HEK293 (cell line): ENCODE data around the gene EDEM3.

Experiments
- CTCF ChIA-PET: fragments of 350-600 bp; formaldehyde crosslinking; extraction: SDS; loops from one replicate; lab custom pipeline; 2021; ENCODE audit warnings: antibody characterized with exemption; lab: Yijun Ruan, JAX
- POLR2A ChIA-PET: fragments of 300-600 bp; formaldehyde crosslinking; extraction: SDS; loops from one replicate; lab custom pipeline; 2020; ENCODE audit warnings: antibody characterized with exemption, inconsistent platforms; lab: Yijun Ruan, JAX
- H3K27ac ChIP-seq: fragments of 200-500 bp; sonication (Bioruptor generic); 2 replicates; pipeline ENCODE4 v1.5.1; 2014; ENCODE audit warnings: low read depth, low read length, control low read depth, inconsistent platforms; ENCODE audit errors: extremely low read depth
- H3K36me3 ChIP-seq, 2 experiments: fragments of 200-500 bp in 1 of 2; sonication (Bioruptor generic) in 1 of 2; 1 replicate in 1 of 2; 2 replicates in 1 of 2; pipeline ENCODE4 v1.5.1; 2014 to 2017; ENCODE audit warnings: inconsistent platforms in 2 of 2, low read length in 2 of 2; ENCODE audit not compliant: control insufficient read depth in 2 of 2, insufficient read depth in 1 of 2
- H3K4me1 ChIP-seq: fragments of 200-500 bp; sonication (Bioruptor generic); 2 replicates; pipeline ENCODE4 v1.5.1; 2014; ENCODE audit warnings: mild to moderate bottlenecking, low read length, inconsistent platforms; ENCODE audit not compliant: control insufficient read depth, insufficient read depth
- H3K4me3 ChIP-seq: 2 replicates; pipeline ENCODE4 v1.5.1; 2011; ENCODE audit warnings: low read depth, mild to moderate bottlenecking, control low read depth, low read length, moderate library complexity
- H3K9me3 ChIP-seq: fragments of 200-500 bp; sonication (Bioruptor generic); 2 replicates; pipeline ENCODE4 v1.5.1; 2014; ENCODE audit warnings: low read depth, low read length, inconsistent platforms; ENCODE audit not compliant: control insufficient read depth, insufficient read depth
- FEZF1 ChIP-seq: fragments of 450-650 bp; formaldehyde crosslinking; IDR thresholded peaks from 2 replicates; pipeline ENCODE4 v1.5.1; 2016; ENCODE audit warnings: missing biosample characterization, missing genetic modification characterization
- HIC1 ChIP-seq: fragments of 450-650 bp; formaldehyde crosslinking; IDR thresholded peaks from 2 replicates; pipeline ENCODE4 v1.5.1; 2016; ENCODE audit warnings: missing biosample characterization, missing genetic modification characterization
- PRDM6 ChIP-seq: fragments of 450-650 bp; formaldehyde crosslinking; IDR thresholded peaks from 2 replicates; pipeline ENCODE4 v1.5.1; 2017; ENCODE audit warnings: missing biosample characterization, missing genetic modification characterization
- ZBTB11 ChIP-seq: fragments of 450-650 bp; formaldehyde crosslinking; conservative IDR thresholded peaks from 2 replicates; pipeline ENCODE4 v1.5.1; 2016; ENCODE audit warnings: low read depth, missing biosample characterization, missing genetic modification characterization
- ZFP3 ChIP-seq: fragments of 450-650 bp; formaldehyde crosslinking; IDR thresholded peaks from 2 replicates; pipeline ENCODE4 v1.5.1; 2016; ENCODE audit warnings: low read depth, missing biosample characterization, missing genetic modification characterization
- ZNF132 ChIP-seq: fragments of 450-650 bp; formaldehyde crosslinking; IDR thresholded peaks from 2 replicates; pipeline ENCODE4 v1.5.1; 2017; ENCODE audit warnings: missing biosample characterization, missing genetic modification characterization, borderline replicate concordance
- ZNF140 ChIP-seq: fragments of 450-650 bp; formaldehyde crosslinking; IDR thresholded peaks from 2 replicates; pipeline ENCODE4 v1.5.1; 2016; ENCODE audit warnings: missing biosample characterization, missing genetic modification characterization
- ZNF175 ChIP-seq: fragments of 450-650 bp; formaldehyde crosslinking; IDR thresholded peaks from 2 replicates; pipeline ENCODE4 v1.5.1; 2016; ENCODE audit warnings: missing biosample characterization, missing genetic modification characterization
- ZNF354C ChIP-seq: fragments of 450-650 bp; formaldehyde crosslinking; IDR thresholded peaks from 2 replicates; pipeline ENCODE4 v1.5.1; 2016; ENCODE audit warnings: missing biosample characterization, missing genetic modification characterization, low read depth, borderline replicate concordance
- ZNF366 ChIP-seq: fragments of 450-650 bp; formaldehyde crosslinking; conservative IDR thresholded peaks from 2 replicates; pipeline ENCODE4 v1.5.1; 2016; ENCODE audit warnings: missing biosample characterization, missing genetic modification characterization
- ZNF530 ChIP-seq: fragments of 450-650 bp; formaldehyde crosslinking; IDR thresholded peaks from 2 replicates; pipeline ENCODE4 v1.5.1; 2016; ENCODE audit warnings: low read depth, missing biosample characterization, missing genetic modification characterization
- ZNF544 ChIP-seq: fragments of 450-650 bp; formaldehyde crosslinking; IDR thresholded peaks from 2 replicates; pipeline ENCODE4 v1.5.0; 2017; ENCODE audit warnings: missing biosample characterization, missing genetic modification characterization
- ZNF555 ChIP-seq: fragments of 450-650 bp; formaldehyde crosslinking; conservative IDR thresholded peaks from 2 replicates; pipeline ENCODE4 v1.5.1; 2017; ENCODE audit warnings: missing biosample characterization, mild to moderate bottlenecking, missing genetic modification characterization, inconsistent platforms
- ZNF561 ChIP-seq: fragments of 450-650 bp; IDR thresholded peaks from 2 replicates; pipeline ENCODE4 v1.5.1; 2018; ENCODE audit warnings: missing biosample characterization, missing genetic modification characterization, borderline replicate concordance
- ZNF571 ChIP-seq: fragments of 450-650 bp; formaldehyde crosslinking; IDR thresholded peaks from 2 replicates; pipeline ENCODE4 v1.5.0; 2017; ENCODE audit warnings: missing biosample characterization, missing genetic modification characterization
- ZNF600 ChIP-seq: fragments of 450-650 bp; formaldehyde crosslinking; IDR thresholded peaks from 2 replicates; pipeline ENCODE4 v1.5.1; 2016; ENCODE audit warnings: missing biosample characterization, missing genetic modification characterization
- ZNF621 ChIP-seq: fragments of 450-650 bp; formaldehyde crosslinking; IDR thresholded peaks from 2 replicates; pipeline ENCODE4 v1.5.1; 2017; ENCODE audit warnings: missing biosample characterization, missing genetic modification characterization
- ZNF645 ChIP-seq: fragments of 450-650 bp; formaldehyde crosslinking; IDR thresholded peaks from 2 replicates; pipeline ENCODE4; 2016; ENCODE audit warnings: missing biosample characterization, missing genetic modification characterization
- ZNF791 ChIP-seq: fragments of 450-650 bp; formaldehyde crosslinking; IDR thresholded peaks from 2 replicates; pipeline ENCODE4 v1.5.1; 2016; ENCODE audit warnings: missing biosample characterization, missing genetic modification characterization
- TF ChIP-seq, protein P1 (sequence below): fragments of 450-650 bp; formaldehyde crosslinking; IDR thresholded peaks from 2 replicates; pipeline ENCODE4 v1.5.1; 2017; ENCODE audit warnings: missing biosample characterization, mild to moderate bottlenecking, missing genetic modification characterization, moderate library complexity
- TF ChIP-seq, protein P2 (sequence below): fragments of 450-650 bp; formaldehyde crosslinking; conservative IDR thresholded peaks from 2 replicates; pipeline ENCODE4 v1.5.1; 2016; ENCODE audit warnings: low read depth, missing biosample characterization, missing genetic modification characterization

EDEM3 gene

GRCh38 chr1:184698969-184699368 lies 55.7 kb downstream of the EDEM3 start (continued):
- TF ChIP-seq FEZF1 (tag by site-specific recombination): no peak
- TF ChIP-seq ZNF561 (tag by site-specific recombination): no peak
- TF ChIP-seq ZNF366 (tag by site-specific recombination): no peak
- no peak for TF ChIP-seq ZNF600
- TF ChIP-seq, all 188 proteins: peak for 0

- CTCF ChIA-PET: no interaction called here
- H3K27ac ChIP-seq: no peak overlapping the region
- no peak overlapping the region for H3K4me3 ChIP-seq
- TF ChIP-seq, protein P1, sequence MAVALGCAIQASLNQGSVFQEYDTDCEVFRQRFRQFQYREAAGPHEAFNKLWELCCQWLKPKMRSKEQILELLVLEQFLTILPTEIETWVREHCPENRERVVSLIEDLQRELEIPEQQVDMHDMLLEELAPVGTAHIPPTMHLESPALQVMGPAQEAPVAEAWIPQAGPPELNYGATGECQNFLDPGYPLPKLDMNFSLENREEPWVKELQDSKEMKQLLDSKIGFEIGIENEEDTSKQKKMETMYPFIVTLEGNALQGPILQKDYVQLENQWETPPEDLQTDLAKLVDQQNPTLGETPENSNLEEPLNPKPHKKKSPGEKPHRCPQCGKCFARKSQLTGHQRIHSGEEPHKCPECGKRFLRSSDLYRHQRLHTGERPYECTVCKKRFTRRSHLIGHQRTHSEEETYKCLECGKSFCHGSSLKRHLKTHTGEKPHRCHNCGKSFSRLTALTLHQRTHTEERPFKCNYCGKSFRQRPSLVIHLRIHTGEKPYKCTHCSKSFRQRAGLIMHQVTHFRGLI: no peak
- TF ChIP-seq, protein P2, sequence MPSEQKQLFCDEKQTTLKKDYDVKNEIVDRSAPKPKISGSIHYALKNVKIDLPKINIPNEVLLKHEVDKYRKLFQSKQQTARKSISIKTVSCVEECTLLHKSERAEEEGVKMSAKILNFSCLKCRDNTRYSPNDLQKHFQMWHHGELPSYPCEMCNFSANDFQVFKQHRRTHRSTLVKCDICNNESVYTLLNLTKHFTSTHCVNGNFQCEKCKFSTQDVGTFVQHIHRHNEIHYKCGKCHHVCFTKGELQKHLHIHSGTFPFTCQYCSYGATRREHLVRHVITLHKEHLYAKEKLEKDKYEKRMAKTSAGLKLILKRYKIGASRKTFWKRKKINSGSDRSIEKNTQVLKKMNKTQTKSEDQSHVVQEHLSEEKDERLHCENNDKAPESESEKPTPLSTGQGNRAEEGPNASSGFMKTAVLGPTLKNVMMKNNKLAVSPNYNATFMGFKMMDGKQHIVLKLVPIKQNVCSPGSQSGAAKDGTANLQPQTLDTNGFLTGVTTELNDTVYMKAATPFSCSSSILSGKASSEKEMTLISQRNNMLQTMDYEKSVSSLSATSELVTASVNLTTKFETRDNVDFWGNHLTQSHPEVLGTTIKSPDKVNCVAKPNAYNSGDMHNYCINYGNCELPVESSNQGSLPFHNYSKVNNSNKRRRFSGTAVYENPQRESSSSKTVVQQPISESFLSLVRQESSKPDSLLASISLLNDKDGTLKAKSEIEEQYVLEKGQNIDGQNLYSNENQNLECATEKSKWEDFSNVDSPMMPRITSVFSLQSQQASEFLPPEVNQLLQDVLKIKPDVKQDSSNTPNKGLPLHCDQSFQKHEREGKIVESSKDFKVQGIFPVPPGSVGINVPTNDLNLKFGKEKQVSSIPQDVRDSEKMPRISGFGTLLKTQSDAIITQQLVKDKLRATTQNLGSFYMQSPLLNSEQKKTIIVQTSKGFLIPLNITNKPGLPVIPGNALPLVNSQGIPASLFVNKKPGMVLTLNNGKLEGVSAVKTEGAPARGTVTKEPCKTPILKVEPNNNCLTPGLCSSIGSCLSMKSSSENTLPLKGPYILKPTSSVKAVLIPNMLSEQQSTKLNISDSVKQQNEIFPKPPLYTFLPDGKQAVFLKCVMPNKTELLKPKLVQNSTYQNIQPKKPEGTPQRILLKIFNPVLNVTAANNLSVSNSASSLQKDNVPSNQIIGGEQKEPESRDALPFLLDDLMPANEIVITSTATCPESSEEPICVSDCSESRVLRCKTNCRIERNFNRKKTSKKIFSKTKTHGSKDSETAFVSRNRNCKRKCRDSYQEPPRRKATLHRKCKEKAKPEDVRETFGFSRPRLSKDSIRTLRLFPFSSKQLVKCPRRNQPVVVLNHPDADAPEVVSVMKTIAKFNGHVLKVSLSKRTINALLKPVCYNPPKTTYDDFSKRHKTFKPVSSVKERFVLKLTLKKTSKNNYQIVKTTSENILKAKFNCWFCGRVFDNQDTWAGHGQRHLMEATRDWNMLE (tag by site-specific recombination): no peak
- TF ChIP-seq ZNF621 (no peak), ZNF530 (tag by site-specific recombination) (no peak), ZNF175 (tag by site-specific recombination) (no peak), ZBTB11 (tag by site-specific recombination) (no peak), ZNF555 (tag by site-specific recombination) (no peak), HIC1 (tag by site-specific recombination) (no peak), ZFP3 (no peak), ZNF645 (tag by site-specific recombination) (no peak), ZNF544 (tag by site-specific recombination) (no peak), ZNF140 (tag by site-specific recombination) (no peak), PRDM6 (tag by site-specific recombination) (no peak), ZNF132 (no peak), ZNF571 (no peak), ZNF354C (tag by site-specific recombination) (no peak), ZNF791 (tag by site-specific recombination) (no peak)
- POLR2A ChIA-PET: no interaction called here
- H3K4me1 ChIP-seq: no peaks in the 10 kb centered on the region
- no peaks in the 10 kb centered on the region for H3K9me3 ChIP-seq
- peaks cover 0 to 26% of the 10 kb centered on the region in 2 experiments; a peak in 1 of 3 replicates for H3K36me3 ChIP-seq
Measured at GRCh38 chr1:184698016-184698415, 56.6 kb downstream of the EDEM3 start.
